Tongue (tissue), 2 donors: Measurements from ENCODE around the gene ARRDC2. TPM values are rescaled to one million over a fixed set of nuclear protein-coding genes. Genes with fewer than 3 reads are reported as not detected.
"Not testable (repeated sequence)": the region's sequence is repeated elsewhere in the genome, so short reads cannot be mapped to it uniquely, and the experiment has no call there.

Experiments
- DNase-seq: peaks from one replicate; pipeline ENCODE4 v3.0.0-alpha.2; 2015
- total RNA-seq: library from RNA; depleted of rRNA; stranded (reverse); fragments of >200 nt; gene quantifications from one replicate; pipeline ENCODE4 v1.2.3, GENCODE V29; 2014

ARRDC2 gene
- 30.1 TPM for total RNA-seq

DNA sequence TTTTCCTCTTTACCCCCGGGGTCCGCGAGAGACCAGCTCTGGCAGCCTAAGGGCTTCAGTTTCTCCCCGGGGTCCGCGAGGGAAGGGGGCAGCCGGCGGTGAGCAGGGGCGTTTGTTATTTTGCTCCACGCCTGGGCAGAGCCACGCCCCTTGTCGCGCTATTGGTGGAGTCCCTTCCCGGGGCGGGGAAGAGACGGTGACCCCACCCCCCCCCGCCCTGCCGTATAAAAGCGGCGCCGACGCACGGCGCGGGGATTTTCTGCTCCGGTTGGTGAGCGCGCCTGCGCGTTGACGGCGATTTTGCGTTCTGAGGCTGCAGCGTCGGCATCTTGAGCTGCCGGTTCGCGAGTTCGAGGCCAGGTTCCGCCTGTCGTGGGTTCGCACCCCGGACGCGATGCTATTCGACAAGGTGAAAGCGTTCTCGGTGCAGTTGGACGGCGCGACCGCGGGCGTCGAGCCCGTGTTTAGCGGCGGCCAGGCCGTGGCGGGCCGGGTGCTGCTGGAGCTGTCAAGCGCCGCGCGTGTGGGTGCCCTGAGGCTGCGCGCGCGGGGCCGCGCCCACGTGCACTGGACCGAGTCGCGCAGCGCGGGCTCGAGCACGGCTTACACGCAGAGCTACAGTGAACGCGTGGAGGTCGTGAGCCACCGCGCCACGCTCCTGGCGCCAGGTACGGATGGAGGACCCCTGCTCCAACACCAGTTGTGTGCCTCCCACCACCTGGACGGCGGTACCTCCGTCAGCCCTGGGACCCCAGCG, at the start of gene ARRDC2:
Gene ARRDC2, plus strand, starts transcription at position 254 of the 757 bp plus-strand sequence. Its CDS starts 141 bp downstream, at position 395.
- DNase-seq = peak; percentile 97

GRCh38 chr19:17963936-17964691, 43.9 kb upstream of the ARRDC2 start:
- no peak for DNase-seq

GRCh38 chr19:17965370-17966128, 42.4 kb upstream of the ARRDC2 start:
- DNase-seq = no peak

GRCh38 chr19:17966129-17966483, 41.9 kb upstream of the ARRDC2 start:
- DNase-seq = no peak

GRCh38 chr19:17966550-17967256, 41.3 kb upstream of the ARRDC2 start, which contains the start of gene KCNN1:
TSS of gene KCNN1 (plus strand) at chr19:17967107. CDS start at chr19:17973889, 6,782 bp downstream.
- peak; percentile 46 for DNase-seq

GRCh38 chr19:17967257-17968051, 40.5 kb upstream of the ARRDC2 start:
- no peak for DNase-seq

DNA sequence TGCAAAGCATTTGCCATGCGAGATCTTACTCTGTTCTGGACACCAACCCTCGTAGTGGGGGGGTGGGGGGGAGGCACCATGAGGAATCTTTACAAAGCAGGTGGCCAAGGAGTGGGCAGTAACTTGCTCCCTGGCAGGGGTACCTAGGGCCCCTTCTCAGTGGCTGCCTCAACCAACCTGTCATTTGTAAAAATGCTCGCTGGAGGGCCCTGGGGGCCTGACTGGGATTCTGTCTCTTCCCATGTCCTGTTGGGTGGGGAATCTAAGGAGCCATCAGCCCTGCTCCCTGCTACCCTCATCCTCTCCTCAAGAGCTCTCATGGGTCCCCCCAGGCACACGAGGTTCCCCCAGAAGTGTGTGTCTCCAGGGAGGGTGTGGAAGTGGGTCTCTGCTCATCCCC, 39.6 kb upstream of the ARRDC2 start:
- no peak for DNase-seq

DNA sequence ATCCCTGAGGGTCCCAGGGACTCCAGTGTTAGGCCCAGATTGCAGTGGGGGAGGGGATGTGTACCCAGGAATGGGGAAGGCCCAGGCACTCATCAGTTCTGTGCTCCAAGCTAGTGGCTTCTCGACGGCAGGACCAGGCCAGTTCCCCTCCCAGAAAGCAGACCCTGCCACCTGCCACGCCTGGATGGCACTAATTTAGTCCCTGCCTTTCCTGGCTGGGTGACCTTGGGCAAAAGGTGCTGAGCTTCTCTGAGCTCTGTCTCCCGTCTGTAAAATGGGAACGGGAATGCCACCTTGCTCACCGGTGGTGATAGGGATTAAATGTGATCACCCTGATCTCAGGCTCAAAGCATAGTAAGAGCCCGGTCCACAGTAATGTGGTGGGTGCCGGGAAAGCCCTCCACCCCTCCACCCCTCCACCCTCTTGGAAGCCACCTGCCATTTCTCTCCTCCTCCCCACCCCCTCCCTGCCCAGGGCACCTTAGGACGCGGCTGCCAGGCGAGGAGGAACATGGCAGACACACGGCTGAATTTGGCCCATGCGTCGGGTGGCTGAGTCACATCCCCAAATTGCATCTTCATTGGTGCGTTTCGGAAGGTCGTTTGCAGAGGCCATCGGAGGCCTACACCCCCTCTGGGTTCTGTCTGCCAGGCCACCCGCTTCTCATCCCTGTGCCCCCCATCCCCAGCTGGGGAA, 38.7 kb upstream of the ARRDC2 start:
- no peak for DNase-seq

- DNase-seq = no peak
These were observed 35.7 kb upstream of the ARRDC2 start for GRCh38 chr19:17972230-17972629.

- no peak for DNase-seq
These were observed 34.2 kb upstream of the ARRDC2 start for GRCh38 chr19:17973759-17974158.

DNA sequence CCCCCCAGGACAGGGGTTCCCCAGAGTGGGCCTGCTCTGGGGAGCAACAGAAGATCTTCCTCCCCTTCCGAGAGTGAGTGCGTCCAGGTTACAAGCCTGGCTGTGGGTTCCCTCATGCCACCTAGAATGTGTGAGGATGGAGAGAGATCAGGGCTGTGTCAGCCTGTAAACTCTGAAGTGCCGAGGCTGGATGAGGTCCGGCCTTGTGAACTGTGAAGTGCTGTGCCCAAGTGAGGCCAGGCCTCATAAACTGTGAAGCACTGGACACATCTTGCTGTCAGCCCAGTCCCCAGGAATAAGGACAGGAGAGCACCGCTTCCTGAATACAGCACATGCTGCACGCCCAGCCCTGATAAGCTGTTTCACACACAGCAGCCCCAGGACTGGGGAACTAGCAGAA, 33.4 kb upstream of the ARRDC2 start:
- DNase-seq = no peak

- no peak for DNase-seq
These were observed 32.9 kb upstream of the ARRDC2 start for GRCh38 chr19:17975032-17975431.

DNA sequence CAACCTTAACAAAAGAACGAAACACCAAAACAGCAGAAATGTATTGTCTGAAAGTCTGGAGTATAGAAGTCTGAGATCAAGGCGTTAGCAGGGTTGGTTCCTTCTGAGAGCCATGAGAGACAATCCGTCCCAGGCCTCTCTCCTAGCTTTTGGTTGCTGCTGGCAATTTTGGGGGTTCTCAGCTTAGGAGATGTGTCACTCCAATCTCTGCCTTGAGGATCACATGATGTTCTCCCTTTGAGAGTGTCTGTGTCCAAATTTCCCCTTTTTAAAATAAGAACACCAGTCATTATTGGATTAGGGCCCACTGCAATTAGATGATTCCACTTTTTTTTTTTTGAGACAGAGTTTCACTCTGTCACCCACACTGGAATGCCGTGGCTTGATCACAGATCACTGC, 30.9 kb upstream of the ARRDC2 start:
- no peak for DNase-seq

GRCh38 chr19:17977488-17977887, 30.5 kb upstream of the ARRDC2 start:
- no peak for DNase-seq

DNA sequence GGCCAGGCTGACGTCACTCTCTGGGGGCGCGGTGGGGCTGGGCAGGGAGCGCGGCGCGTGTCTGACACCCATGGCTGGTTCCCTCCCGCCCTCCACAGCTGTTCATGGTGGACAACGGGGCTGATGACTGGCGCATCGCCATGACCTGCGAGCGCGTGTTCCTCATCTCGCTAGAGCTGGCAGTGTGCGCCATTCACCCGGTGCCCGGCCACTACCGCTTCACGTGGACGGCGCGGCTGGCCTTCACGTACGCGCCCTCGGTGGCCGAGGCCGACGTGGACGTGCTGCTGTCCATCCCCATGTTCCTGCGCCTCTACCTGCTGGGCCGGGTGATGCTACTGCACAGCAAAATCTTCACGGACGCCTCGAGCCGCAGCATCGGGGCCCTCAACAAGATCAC, 26.4 kb upstream of the ARRDC2 start:
- DNase-seq = no peak

DNA sequence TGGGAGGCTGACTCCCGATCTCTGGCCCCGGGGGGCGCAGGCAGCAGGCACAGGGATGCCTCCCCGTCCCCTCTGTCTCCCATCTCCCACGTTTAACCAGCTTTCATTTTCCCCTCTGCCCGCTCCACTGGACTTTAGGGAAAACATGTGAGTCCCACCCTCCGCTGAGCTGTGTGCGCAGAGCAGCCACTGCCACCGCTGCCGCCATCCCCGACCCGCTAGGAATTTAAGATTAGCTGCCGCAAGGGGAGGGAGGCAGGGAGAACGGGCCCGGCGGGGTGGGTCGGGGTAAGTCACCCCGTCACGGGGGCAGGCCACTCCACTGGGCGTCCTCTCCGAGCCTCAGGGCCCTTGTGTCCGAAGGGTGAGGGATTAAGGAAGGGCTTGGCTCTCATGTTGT, 25.5 kb upstream of the ARRDC2 start:
- DNase-seq = no peak

DNA sequence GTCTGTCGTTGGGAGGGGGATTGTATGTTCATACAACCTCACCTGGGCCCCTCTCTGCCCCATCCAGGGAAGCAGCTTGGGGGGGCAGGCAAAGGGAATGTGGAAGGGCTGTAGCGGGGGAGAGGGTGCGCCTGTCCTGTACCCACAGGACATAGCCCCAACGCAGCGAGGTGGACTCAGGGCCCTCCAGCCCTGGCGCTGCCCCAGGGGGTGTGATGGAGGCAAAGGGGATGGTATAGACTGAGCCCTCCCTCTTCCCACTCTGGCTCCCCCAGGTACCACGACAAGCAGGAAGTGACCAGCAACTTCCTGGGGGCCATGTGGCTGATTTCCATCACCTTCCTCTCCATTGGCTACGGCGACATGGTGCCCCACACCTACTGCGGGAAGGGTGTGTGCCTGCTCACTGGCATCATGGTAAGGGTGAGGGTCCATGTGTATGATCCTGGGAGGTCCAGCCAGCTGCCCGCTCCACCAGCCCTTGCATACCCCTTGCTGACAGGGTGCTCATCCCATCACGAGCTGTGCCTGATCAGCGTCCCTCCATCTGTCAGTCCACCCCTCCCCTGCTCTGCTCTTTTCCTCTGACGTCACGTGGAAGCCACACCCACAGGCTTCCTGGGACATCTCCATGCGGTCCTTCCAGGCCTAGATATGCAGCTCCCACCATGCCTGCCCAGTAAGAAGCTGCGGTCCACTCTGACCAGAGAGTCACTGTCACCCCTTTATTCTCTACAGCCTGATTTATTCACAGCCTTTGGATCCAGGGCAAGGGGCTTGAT, 22.7 kb upstream of the ARRDC2 start:
- DNase-seq = no peak

DNA sequence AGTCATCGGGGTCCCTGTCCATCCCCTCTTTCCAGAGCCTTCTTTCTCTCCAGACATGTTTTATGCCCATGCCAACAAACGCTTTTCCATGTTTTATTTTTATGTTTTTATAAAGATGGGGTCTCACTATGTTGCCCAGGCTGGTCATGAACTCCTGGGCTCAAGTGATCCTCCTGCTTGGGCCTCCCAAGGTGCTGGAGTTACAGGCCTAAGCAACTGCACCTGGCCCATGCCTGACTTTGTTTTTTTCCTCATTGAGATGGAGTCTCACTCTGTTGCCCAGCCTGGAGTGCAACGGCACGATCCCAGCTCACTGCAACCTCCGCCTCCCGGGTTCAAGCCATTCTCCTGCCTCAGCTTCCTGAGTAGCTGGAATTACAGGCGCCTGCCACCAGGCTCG, 21.4 kb upstream of the ARRDC2 start:
- not testable (repeated sequence) for DNase-seq

- DNase-seq = no peak
These were observed 19.8 kb upstream of the ARRDC2 start for GRCh38 chr19:17988161-17988560.
